ENCODE measurements around the gene RPL13.

Gene RPL13

DNA sequence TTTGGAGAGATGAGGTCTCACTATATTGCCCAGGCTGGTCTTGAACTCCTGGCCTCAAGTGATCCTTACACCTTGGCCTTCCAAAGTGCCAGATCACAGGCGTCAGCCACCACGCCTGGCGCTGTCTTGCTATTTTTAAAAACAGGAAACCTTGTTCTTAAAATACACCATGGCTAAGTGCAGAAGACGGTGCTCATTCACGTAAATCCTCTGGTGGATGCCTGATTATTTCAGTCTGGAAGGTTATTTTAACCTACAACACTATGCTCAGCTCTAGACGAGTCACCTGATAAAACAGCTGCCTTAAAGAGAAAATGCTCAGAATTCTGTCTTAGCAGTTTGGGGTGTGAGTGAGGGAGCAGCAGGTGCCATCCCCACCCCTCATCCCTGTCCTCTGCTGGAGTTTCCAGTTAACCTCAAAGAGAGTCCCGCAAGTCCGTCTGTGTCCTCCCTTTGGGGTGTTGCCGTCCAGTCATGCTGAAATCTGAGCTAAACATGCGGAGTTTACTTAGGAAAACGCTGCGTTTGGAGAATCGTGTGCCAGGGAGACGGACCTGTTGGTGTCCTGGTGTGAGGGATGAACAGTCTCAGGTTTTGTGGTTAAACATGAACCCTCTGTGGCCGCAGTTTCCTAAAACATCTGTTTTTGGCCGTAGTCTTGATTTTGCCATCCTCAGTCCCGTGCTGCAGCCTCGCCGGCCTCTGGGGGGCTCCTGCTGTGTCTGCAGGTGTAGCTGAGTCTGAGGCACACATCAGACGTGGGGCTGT lies 35.2 kb upstream of the RPL13 start:
- Histone ChIP-seq H3K4me1 (ENCODE audit: control insufficient read depth, insufficient read depth, low read length) (no peaks in the 10 kb centered on the region), H3K27ac (ENCODE audit: extremely low read depth, low read depth, low read length) (no peak overlapping the region), H3K9me3 (ENCODE audit: control insufficient read depth, insufficient read depth, low read depth, low read length) (no peaks in the 10 kb centered on the region), H3K4me3 (ENCODE audit: low read depth, low read length) (no peak overlapping the region), H3K36me3 (ENCODE audit: control insufficient read depth in 2 of 2, insufficient read depth in 1 of 2, low read length in 2 of 2) (peaks cover 33 to 96% of the 10 kb centered on the region in 2 experiments)
- POLR2A ChIA-PET, result interaction anchor here (0.6 to 1.0 kb wide), 2 partner anchors 10 to 17 kb away, joined by 3 read pairs; partner anchors contain the start of gene SPG7
- TF ChIP-seq ZNF16 (tag by site-specific recombination; IDR thresholded peaks at IDR 0.05; ENCODE audit: low read depth) (no peak), KLF7 (tag by site-specific recombination; IDR thresholded peaks at IDR 0.05; ENCODE audit: borderline replicate concordance) (no peak), ZNF37A (tag by site-specific recombination; IDR thresholded peaks at IDR 0.05) (no peak), ZNF311 (tag by site-specific recombination; IDR thresholded peaks at IDR 0.05; ENCODE audit: borderline replicate concordance) (no peak), ZNF837 (tag by site-specific recombination; IDR thresholded peaks at IDR 0.05) (no peak)
- TF ChIP-seq, protein P1, sequence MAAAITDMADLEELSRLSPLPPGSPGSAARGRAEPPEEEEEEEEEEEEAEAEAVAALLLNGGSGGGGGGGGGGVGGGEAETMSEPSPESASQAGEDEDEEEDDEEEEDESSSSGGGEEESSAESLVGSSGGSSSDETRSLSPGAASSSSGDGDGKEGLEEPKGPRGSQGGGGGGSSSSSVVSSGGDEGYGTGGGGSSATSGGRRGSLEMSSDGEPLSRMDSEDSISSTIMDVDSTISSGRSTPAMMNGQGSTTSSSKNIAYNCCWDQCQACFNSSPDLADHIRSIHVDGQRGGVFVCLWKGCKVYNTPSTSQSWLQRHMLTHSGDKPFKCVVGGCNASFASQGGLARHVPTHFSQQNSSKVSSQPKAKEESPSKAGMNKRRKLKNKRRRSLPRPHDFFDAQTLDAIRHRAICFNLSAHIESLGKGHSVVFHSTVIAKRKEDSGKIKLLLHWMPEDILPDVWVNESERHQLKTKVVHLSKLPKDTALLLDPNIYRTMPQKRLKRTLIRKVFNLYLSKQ (tag by site-specific recombination; IDR thresholded peaks at IDR 0.05; ENCODE audit: borderline replicate concordance), result no peak
- CTCF ChIA-PET, result interaction anchor here (0.8 to 1.1 kb wide), 3 partner anchors 9 to 40 kb away, joined by 3 to 4 read pairs (median 3); no protein-coding TSS in a partner anchor

DNA sequence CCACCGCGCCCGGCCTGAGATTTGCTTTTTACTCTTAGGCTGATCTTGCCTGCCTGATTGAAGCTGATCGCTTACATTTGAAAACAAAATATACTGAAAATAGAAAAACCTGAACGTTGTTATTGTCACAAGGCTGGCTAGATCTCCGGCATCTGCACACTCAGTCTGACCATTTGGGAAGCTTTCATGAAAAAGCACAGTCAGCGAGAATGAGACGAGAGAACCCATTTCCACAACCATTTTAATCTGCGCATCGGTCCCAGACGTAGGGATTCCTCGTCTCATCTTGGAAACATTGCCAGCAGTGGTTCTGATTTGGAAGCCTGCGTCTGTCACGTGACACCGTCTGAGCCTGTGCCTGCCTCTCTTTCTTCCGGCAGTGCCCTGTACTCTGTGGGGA lies 31.4 kb upstream of the RPL13 start:
- Histone ChIP-seq H3K4me1 (ENCODE audit: control insufficient read depth, insufficient read depth, low read length) (no peaks in the 10 kb centered on the region), H3K27ac (ENCODE audit: extremely low read depth, low read depth, low read length) (no peak overlapping the region), H3K36me3 (ENCODE audit: control insufficient read depth in 2 of 2, insufficient read depth in 1 of 2, low read length in 2 of 2) (peaks cover 44 to 93% of the 10 kb centered on the region in 2 experiments), H3K9me3 (ENCODE audit: control insufficient read depth, insufficient read depth, low read depth, low read length) (no peaks in the 10 kb centered on the region), H3K4me3 (ENCODE audit: low read depth, low read length) (no peak overlapping the region)
- POLR2A ChIA-PET, result no interaction called here
- CTCF ChIA-PET, result interaction anchor here (0.6 kb wide), 1 partner anchor 235 kb away, joined by 3 read pairs; no protein-coding TSS in a partner anchor
- TF ChIP-seq ZNF416 (tag by site-specific recombination; IDR thresholded peaks at IDR 0.05) (no peak), GLI4 (tag by site-specific recombination; IDR thresholded peaks at IDR 0.05) (no peak), ZNF239 (tag by site-specific recombination; IDR thresholded peaks at IDR 0.05) (no peak), GLIS1 (tag by site-specific recombination; IDR thresholded peaks at IDR 0.05) (no peak)

DNA sequence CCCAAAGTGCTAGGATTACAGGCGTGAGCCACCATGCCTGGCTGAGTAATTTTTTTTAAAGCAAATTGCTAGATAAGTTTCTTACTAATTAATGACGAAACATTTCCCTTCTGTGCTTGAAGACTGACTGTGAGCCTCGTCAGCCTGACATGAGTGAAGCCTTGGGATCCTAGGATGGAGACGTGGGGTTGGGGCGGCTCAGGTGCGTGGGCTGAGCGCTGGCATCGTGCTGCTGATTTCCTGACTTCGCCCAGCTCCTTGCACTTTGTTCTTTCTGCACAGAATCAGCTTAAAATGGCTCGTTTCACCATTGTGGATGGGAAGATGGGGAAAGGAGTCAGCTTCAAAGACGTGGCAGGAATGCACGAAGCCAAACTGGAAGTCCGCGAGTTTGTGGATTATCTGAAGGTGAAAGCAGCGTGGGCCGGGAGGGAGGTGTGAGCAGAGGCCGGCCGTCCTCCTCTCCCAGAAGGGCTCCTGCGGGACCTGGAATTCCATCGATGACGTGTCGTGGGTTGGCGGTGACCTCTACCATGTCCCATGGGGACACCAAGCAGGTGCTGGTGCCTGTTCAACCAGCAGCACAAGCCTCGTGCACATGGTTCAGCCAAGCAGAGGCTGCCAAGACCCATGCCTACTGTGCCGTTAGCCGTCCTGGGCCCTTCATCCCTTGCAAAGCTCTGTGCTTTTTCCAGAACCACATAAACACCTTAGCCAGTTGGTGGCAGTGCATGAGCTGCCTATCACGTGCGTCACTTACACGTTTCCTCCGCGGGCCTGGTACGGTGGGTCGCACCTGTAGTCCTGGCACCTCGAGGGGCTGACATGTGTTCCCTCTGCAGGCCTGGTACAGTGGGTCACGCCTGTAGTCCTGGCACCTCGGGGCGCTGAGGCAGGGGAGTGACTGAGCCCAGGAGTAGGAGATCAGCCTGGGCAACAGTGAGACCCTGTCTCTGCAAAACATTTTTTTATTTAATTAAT lies 29.8 kb upstream of the RPL13 start:
- Histone ChIP-seq H3K4me3 (ENCODE audit: low read depth, low read length) (no peak overlapping the region), H3K27ac (ENCODE audit: extremely low read depth, low read depth, low read length) (no peak overlapping the region), H3K4me1 (ENCODE audit: control insufficient read depth, insufficient read depth, low read length) (no peaks in the 10 kb centered on the region), H3K9me3 (ENCODE audit: control insufficient read depth, insufficient read depth, low read depth, low read length) (no peaks in the 10 kb centered on the region), H3K36me3 (ENCODE audit: control insufficient read depth in 2 of 2, insufficient read depth in 1 of 2, low read length in 2 of 2) (peaks cover 36 to 93% of the 10 kb centered on the region in 2 experiments)
- ChIA-PET CTCF (no interaction called here), POLR2A (no interaction called here)
- TF ChIP-seq, protein P2, sequence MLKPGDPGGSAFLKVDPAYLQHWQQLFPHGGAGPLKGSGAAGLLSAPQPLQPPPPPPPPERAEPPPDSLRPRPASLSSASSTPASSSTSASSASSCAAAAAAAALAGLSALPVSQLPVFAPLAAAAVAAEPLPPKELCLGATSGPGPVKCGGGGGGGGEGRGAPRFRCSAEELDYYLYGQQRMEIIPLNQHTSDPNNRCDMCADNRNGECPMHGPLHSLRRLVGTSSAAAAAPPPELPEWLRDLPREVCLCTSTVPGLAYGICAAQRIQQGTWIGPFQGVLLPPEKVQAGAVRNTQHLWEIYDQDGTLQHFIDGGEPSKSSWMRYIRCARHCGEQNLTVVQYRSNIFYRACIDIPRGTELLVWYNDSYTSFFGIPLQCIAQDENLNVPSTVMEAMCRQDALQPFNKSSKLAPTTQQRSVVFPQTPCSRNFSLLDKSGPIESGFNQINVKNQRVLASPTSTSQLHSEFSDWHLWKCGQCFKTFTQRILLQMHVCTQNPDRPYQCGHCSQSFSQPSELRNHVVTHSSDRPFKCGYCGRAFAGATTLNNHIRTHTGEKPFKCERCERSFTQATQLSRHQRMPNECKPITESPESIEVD (tag by site-specific recombination; IDR thresholded peaks at IDR 0.05), result no peak
- TF ChIP-seq SP3 (tag by site-specific recombination; IDR thresholded peaks at IDR 0.05) (no peak), GLI4 (tag by site-specific recombination; IDR thresholded peaks at IDR 0.05) (no peak), ZFP37 (tag by site-specific recombination; IDR thresholded peaks at IDR 0.05) (no peak), ZNF433 (tag by site-specific recombination; IDR thresholded peaks at IDR 0.05; ENCODE audit: low read depth) (no peak), ZBTB48 (tag by site-specific recombination; IDR thresholded peaks at IDR 0.05) (no peak), ZNF248 (tag by site-specific recombination; IDR thresholded peaks at IDR 0.05) (no peak), ZNF626 (tag by site-specific recombination; IDR thresholded peaks at IDR 0.05) (no peak), ZBTB1 (tag by site-specific recombination; IDR thresholded peaks at IDR 0.05) (no peak), TCF7L2 (IDR thresholded peaks at IDR 0.05; ENCODE audit: borderline replicate concordance, low read depth, low read length) (no peak), ZNF37A (tag by site-specific recombination; IDR thresholded peaks at IDR 0.05) (no peak)
- TF ChIP-seq, protein P3, sequence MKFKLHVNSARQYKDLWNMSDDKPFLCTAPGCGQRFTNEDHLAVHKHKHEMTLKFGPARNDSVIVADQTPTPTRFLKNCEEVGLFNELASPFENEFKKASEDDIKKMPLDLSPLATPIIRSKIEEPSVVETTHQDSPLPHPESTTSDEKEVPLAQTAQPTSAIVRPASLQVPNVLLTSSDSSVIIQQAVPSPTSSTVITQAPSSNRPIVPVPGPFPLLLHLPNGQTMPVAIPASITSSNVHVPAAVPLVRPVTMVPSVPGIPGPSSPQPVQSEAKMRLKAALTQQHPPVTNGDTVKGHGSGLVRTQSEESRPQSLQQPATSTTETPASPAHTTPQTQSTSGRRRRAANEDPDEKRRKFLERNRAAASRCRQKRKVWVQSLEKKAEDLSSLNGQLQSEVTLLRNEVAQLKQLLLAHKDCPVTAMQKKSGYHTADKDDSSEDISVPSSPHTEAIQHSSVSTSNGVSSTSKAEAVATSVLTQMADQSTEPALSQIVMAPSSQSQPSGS (tag by site-specific recombination; IDR thresholded peaks at IDR 0.05; ENCODE audit: low read depth), result no peak
